ENCODE measurements around the gene ARL6IP1.
"Not testable (repeated sequence)": the region's sequence is repeated elsewhere in the genome, so short reads cannot be mapped to it uniquely, and the experiment has no call there.

Gene ARL6IP1

DNA sequence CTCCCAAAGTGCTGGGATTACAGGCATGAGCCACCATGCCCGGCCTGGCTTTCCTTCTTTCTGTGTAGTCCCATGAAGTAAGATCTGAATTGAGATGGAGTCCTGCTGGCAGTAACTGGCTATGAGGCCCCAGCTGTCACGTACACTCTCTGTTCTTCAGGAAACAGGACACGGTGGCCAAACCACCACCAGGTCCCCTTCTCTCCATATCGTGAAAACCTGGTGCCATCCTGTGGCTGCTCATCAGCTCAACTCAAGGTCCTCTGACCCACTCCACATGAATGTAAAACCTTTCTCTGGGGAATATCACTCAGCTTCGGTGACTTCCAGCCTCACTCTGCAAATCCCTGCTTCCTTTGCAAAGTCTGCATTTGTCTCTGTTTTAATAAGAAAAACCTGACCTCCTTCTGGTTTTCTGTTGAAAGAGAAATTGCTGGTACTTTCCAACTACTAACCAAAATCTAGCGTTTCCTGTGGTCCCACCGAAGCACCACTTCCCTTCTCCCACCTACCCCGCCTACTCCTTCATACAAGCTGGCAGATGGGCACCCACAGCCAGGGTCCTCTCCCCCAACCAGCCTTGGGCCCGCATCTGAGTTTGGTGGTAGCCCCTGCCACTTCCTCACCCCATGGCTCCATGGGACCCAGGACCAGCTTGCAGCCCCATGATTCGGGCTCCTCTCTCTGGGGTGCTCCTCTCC is 43.2 kb downstream of the ARL6IP1 start:
- not testable (repeated sequence) for DNase-seq

DNA sequence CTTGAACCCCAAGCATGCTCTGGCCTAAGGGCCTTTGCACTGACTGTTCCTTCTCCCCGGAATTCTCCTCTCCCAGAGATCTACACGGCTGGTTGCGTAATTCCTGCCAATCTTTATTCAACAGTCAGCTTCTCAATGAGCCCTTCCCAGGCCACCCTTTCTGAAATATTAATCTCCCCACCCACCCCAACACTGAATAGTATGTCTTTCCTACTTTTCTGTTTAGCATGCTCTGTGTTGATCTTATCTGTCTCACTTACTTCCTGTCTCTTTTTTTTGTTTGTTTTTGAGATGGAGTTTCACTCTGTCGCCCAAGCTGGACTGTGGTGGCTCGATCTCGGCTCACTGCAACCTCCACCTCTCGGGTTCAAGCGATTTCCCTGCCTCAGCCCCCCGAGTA is 44.7 kb downstream of the ARL6IP1 start:
- DNase-seq: not testable (repeated sequence)

DNA sequence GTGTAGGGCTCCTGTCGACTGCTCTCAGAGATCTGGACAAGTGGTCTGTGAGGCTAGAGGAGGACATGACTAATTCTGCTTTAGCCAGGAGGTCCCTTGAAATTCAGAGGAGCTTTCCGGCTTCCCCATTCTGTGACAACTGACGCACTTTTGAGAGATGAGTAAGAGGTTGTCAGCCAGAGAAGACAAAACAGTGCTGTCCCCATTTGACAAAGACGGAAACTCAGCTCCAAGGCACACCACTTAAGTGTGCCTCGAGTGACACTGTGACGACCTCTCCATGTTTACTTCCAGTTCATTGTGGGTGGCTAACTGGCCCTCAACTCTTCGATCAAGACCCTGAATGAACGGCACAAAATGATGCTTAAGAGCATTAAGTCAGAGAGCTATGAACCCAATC is 58.5 kb downstream of the ARL6IP1 start:
- DNase-seq: not testable (repeated sequence)
